Measurements from ENCODE around the gene RACK1.
A peak's percentile ranks its signal among the peaks of the same experiment; 100 is the strongest.

RACK1 gene

GRCh38 chr5:181241393-181241975, 2.2 kb downstream of the RACK1 start:
- peak overlapping the region; percentile 98 for H3K4me3 ChIP-seq (ENCODE audit: low read length)
- peak; percentile 85 for DNase-seq (ENCODE audit: low read depth)
- TF ChIP-seq CTCF (conservative IDR thresholded peaks at IDR 0.05; ENCODE audit: low read length), result 0 out of 2 replicates have a peak, but pooled peaks have one; percentile 12

- no peak overlapping the region for H3K4me3 ChIP-seq (ENCODE audit: low read length)
- no peak for TF ChIP-seq CTCF (conservative IDR thresholded peaks at IDR 0.05; ENCODE audit: low read length)
- no peak for DNase-seq (ENCODE audit: low read depth)
These were observed 4.5 kb downstream of the RACK1 start for GRCh38 chr5:181239062-181239663.

GRCh38 chr5:181237729-181238385, 5.8 kb downstream of the RACK1 start:
- no peak for DNase-seq (ENCODE audit: low read depth)
- no peak for TF ChIP-seq CTCF (conservative IDR thresholded peaks at IDR 0.05; ENCODE audit: low read length)
- no peak overlapping the region for H3K4me3 ChIP-seq (ENCODE audit: low read length)

- TF ChIP-seq CTCF (conservative IDR thresholded peaks at IDR 0.05; ENCODE audit: low read length), result no peak
- DNase-seq (ENCODE audit: low read depth), result no peak
These were observed 6.6 kb downstream of the RACK1 start for GRCh38 chr5:181236954-181237641.

GRCh38 chr5:181236471-181236870, 7.2 kb downstream of the RACK1 start:
- DNase-seq (ENCODE audit: low read depth), result no peak
- H3K4me3 ChIP-seq (ENCODE audit: low read length), result no peak overlapping the region
- no peak for TF ChIP-seq CTCF (conservative IDR thresholded peaks at IDR 0.05; ENCODE audit: low read length)

More at GRCh38 chr5:181236954-181237641, 6.6 kb downstream of the RACK1 start:
- H3K4me3 ChIP-seq (ENCODE audit: low read length), result no peak overlapping the region

- no peak for TF ChIP-seq CTCF (conservative IDR thresholded peaks at IDR 0.05; ENCODE audit: low read length)
- DNase-seq (ENCODE audit: low read depth), result no peak
- no peak overlapping the region for H3K4me3 ChIP-seq (ENCODE audit: low read length)
These were observed 7.9 kb downstream of the RACK1 start for GRCh38 chr5:181235689-181236366.
